GM13976 (cell line): ENCODE results near the gene GREB1.

Source experiments
- DNase-seq: peaks from one replicate; pipeline ENCODE4 v3.0.0; 2012; ENCODE audit warnings: low spot score
- CTCF ChIP-seq: IDR thresholded peaks from 2 replicates; pipeline ENCODE4 v1.5.1; 2012; ENCODE audit warnings: borderline replicate concordance, mild to moderate bottlenecking; ENCODE audit not compliant: insufficient read depth; ENCODE audit errors: extremely low read depth, missing control alignments, control extremely low read depth
- in situ Hi-C: fragments of 300-500 bp; cut with MboI; formaldehyde crosslinking; loops from one replicate; pipeline ENCODE4 v1.12.0; 2022; ENCODE audit warnings: low sequenced_read_pairs, mixed read lengths, inconsistent platforms; ENCODE audit not compliant: unreplicated experiment

The GREB1 gene

GRCh38 chr2:11676640-11677039 lies 142.8 kb downstream of the GREB1 start:
- in situ Hi-C loops = no loop called here
- no peak for DNase-seq
- TF ChIP-seq CTCF = no peak

- TF ChIP-seq CTCF = no peak
- no peak for DNase-seq
- in situ Hi-C loops = no loop called here
These were observed 143.6 kb downstream of the GREB1 start for GRCh38 chr2:11677136-11678055.

- in situ Hi-C loops = no loop called here
- no peak for TF ChIP-seq CTCF
- no peak for DNase-seq
These were observed 144.6 kb downstream of the GREB1 start for GRCh38 chr2:11678306-11678960.

- in situ Hi-C loops = no loop called here
- no peak for TF ChIP-seq CTCF
- no peak for DNase-seq
These were observed 145.2 kb downstream of the GREB1 start for GRCh38 chr2:11679016-11679415.

- in situ Hi-C loops = loop anchor here (10.0 kb wide), 1 partner anchor 105 kb away; no protein-coding TSS in a partner anchor
- no peak for DNase-seq
- no peak for TF ChIP-seq CTCF
These were observed 145.8 kb downstream of the GREB1 start for GRCh38 chr2:11679486-11680181.

DNA sequence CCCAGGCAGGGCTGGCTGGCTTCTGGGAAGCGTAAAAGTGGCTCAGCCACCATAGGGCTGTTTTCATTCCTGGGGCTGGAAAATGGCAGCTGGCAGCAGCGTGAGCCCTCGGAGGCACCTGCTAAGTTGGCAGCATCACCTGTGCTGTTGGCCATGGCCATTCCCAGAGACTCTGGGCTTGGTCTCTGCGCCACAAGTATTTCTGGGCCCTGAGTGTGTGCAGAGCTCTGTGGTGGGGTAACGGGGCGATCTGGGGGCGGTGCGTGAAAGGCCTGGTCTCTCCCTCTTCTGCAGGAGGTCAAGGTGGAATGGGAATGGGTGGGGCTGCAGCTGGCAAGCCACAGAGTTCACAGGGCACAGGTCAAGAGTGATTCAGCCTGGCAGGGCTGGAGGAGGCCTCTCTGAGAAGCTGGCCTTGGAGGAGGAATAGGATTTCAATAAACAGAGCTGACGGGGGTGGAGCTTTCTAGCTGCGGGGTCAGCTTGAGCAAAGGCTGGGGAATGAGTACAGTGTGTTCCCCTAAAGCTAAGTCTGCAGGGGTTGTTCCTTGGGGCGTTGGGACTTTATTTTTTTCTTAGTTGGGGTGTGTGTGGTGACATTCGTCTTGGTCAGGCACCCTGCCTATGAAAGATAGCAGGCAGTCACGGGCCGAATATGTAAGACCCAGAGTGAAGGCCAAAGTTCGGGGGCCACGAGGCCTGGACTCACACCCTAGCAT lies 146.5 kb downstream of the GREB1 start:
- in situ Hi-C loops = loop anchor here (10.0 kb wide), 1 partner anchor 104 kb away; no protein-coding TSS in a partner anchor
- DNase-seq = no peak
- TF ChIP-seq CTCF = no peak
